Tibial nerve (tissue), 3 donors: ENCODE results near the gene PAK4.

Source experiments
- POLR2A ChIP-seq, 2 donors: fragments of 450-650 bp; IDR thresholded peaks; one replicate each; pipeline ENCODE4 v1.6.1; 2017; ENCODE audit warnings: antibody characterized with exemption in 2 of 2, mild to moderate bottlenecking in 2 of 2, moderate library complexity in 2 of 2
- TF ChIP-seq, protein P1 (sequence below), 5 experiments: fragments of 200-600 bp in 3 of 5; fragments of 450-650 bp in 2 of 5; sonication (generic) in 3 of 5; IDR thresholded peaks; one replicate each; pipeline ENCODE4 v1.5.1; 2016 to 2019; ENCODE audit warnings: antibody characterized with exemption in 5 of 5, mild to moderate bottlenecking in 3 of 5, moderate library complexity in 2 of 5

DNA sequence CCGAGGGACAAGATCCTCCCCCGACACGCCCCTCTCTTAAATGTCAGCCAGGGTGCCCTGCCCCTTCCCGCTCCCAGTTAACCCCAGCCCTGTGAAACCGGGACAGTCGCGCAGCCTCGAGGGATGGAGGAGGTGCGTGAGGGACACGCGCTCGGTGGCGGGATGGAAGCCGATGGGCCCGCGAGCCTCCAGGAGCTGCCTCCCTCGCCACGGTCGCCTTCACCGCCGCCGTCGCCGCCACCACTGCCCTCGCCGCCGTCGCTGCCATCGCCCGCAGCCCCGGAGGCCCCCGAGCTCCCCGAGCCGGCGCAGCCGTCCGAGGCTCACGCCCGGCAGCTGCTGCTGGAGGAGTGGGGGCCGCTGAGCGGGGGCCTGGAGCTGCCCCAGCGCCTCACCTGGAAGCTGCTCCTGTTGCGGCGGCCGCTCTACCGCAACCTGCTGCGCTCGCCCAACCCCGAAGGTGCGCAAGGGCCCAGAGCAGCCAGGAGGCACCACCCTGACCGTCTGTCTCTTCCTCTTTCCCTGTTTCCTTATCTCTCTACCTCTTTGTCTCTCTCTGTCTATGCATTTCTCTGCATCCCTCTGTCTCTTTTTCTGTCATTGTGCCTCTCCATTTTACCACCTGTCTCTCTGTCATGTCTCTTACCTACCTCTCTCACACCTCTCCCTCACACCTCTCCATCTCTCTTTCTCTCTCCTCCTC is 71.4 kb downstream of the PAK4 start, which contains the start of gene NCCRP1:
- TF ChIP-seq, protein P1, sequence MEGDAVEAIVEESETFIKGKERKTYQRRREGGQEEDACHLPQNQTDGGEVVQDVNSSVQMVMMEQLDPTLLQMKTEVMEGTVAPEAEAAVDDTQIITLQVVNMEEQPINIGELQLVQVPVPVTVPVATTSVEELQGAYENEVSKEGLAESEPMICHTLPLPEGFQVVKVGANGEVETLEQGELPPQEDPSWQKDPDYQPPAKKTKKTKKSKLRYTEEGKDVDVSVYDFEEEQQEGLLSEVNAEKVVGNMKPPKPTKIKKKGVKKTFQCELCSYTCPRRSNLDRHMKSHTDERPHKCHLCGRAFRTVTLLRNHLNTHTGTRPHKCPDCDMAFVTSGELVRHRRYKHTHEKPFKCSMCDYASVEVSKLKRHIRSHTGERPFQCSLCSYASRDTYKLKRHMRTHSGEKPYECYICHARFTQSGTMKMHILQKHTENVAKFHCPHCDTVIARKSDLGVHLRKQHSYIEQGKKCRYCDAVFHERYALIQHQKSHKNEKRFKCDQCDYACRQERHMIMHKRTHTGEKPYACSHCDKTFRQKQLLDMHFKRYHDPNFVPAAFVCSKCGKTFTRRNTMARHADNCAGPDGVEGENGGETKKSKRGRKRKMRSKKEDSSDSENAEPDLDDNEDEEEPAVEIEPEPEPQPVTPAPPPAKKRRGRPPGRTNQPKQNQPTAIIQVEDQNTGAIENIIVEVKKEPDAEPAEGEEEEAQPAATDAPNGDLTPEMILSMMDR (IDR thresholded peaks at IDR 0.05) = no peak
- TF ChIP-seq POLR2A (IDR thresholded peaks at IDR 0.05) = no peak
